ENCODE measurements around the gene GALT. TPM values are rescaled to one million over a fixed set of nuclear protein-coding genes. Genes with fewer than 3 reads are reported as not detected.

Gene GALT
- total and polyA plus RNA-seq, 2 donors from 2014 or later = 49.2 to 83.7 TPM

- Histone ChIP-seq H3K27ac (ENCODE audit: low read depth in 2 of 2, low read length in 2 of 2) (no peak within 1 kb of the TSS), H3K9ac (ENCODE audit: low read length in 3 of 3) (no peak within 1 kb of the TSS), H3K27me3 (ENCODE audit: control insufficient read depth, insufficient read depth, low read length) (peaks cover 40% of the 10 kb centered on the region), H3K4me1 (ENCODE audit: control insufficient read depth in 2 of 3, insufficient read depth in 2 of 3, low read depth in 1 of 3, low read length in 3 of 3) (peaks cover 0 to 11% (median 0%) of the 10 kb centered on the region in 3 donors), H3K9me3 (ENCODE audit: control insufficient read depth in 2 of 3, insufficient read depth in 1 of 3, low read length in 3 of 3) (no peaks in the 10 kb centered on the region), H3K36me3 (ENCODE audit: control insufficient read depth in 2 of 3, insufficient read depth in 3 of 3, low read length in 3 of 3) (no peaks in the 10 kb centered on the region), H3K4me3 (ENCODE audit: low read length in 3 of 3) (peak within 1 kb of the TSS in 2 of 3 donors; percentile 23 to 52)
- DNase-seq (peak in 3 of 5 donors; percentile 42 to 64 (median 63)), FAIRE-seq (no peak)
- peak; percentile 2 for TF ChIP-seq CTCF (IDR thresholded peaks at IDR 0.05; ENCODE audit: borderline replicate concordance, extremely low read depth, insufficient read depth)
- intact Hi-C loops (cut with DNase I) = no loop called here
Observed at GRCh38 chr9:34628656-34629490, 17.6 kb upstream of the GALT start, which contains the start of gene ARID3C. Gene ARID3C, minus strand, starts transcription at chr9:34629066. Its CDS starts 1,052 bp downstream, at chr9:34628014.

- H3K27me3 ChIP-seq (ENCODE audit: control insufficient read depth, insufficient read depth, low read length) = peaks cover 37% of the 10 kb centered on the region
- H3K9me3 ChIP-seq (ENCODE audit: control insufficient read depth in 2 of 3, insufficient read depth in 1 of 3, low read length in 3 of 3) = no peaks in the 10 kb centered on the region
- no peak for TF ChIP-seq CTCF (IDR thresholded peaks at IDR 0.05; ENCODE audit: borderline replicate concordance, extremely low read depth, insufficient read depth)
- peak overlapping the region in 1 of 3 donors; percentile 52 for H3K4me3 ChIP-seq (ENCODE audit: low read length in 3 of 3)
- intact Hi-C loops (cut with DNase I) = no loop called here
- no peak for FAIRE-seq
- peaks cover 0 to 11% (median 0%) of the 10 kb centered on the region in 3 donors for H3K4me1 ChIP-seq (ENCODE audit: control insufficient read depth in 2 of 3, insufficient read depth in 2 of 3, low read depth in 1 of 3, low read length in 3 of 3)
- no peak overlapping the region for H3K27ac ChIP-seq (ENCODE audit: low read depth in 2 of 2, low read length in 2 of 2)
- no peak overlapping the region for H3K9ac ChIP-seq (ENCODE audit: low read length in 3 of 3)
- no peaks in the 10 kb centered on the region for H3K36me3 ChIP-seq (ENCODE audit: control insufficient read depth in 2 of 3, insufficient read depth in 3 of 3, low read length in 3 of 3)
- DNase-seq = no peak
Observed at GRCh38 chr9:34629491-34629808, 17.0 kb upstream of the GALT start.

GRCh38 chr9:34630402-34631154 is 15.9 kb upstream of the GALT start:
- Histone ChIP-seq H3K4me3 (ENCODE audit: low read length in 3 of 3) (no peak overlapping the region), H3K27ac (ENCODE audit: low read depth in 2 of 2, low read length in 2 of 2) (no peak overlapping the region), H3K9ac (ENCODE audit: low read length in 3 of 3) (no peak overlapping the region), H3K4me1 (ENCODE audit: control insufficient read depth in 2 of 3, insufficient read depth in 2 of 3, low read depth in 1 of 3, low read length in 3 of 3) (peaks cover 0 to 11% (median 0%) of the 10 kb centered on the region in 3 donors), H3K27me3 (ENCODE audit: control insufficient read depth, insufficient read depth, low read length) (peaks cover 30% of the 10 kb centered on the region), H3K36me3 (ENCODE audit: control insufficient read depth in 2 of 3, insufficient read depth in 3 of 3, low read length in 3 of 3) (peaks cover 2 to 7% (median 2%) of the 10 kb centered on the region in 3 donors), H3K9me3 (ENCODE audit: control insufficient read depth in 2 of 3, insufficient read depth in 1 of 3, low read length in 3 of 3) (no peaks in the 10 kb centered on the region)
- DNase-seq (no peak), FAIRE-seq (no peak)
- TF ChIP-seq CTCF (IDR thresholded peaks at IDR 0.05; ENCODE audit: borderline replicate concordance, extremely low read depth, insufficient read depth) = no peak
- intact Hi-C loops (cut with DNase I) = no loop called here

Data from kidney (tissue), 14 donors.